Hair follicular keratinocyte (primary cell): ENCODE measurements around the gene TAF1. TPM values are rescaled to one million over a fixed set of nuclear protein-coding genes. Genes with fewer than 3 reads are reported as not detected.

Experiments
- total RNA-seq: library from RNA; depleted of rRNA; stranded (reverse); fragments of >200 nt; gene quantifications from 2 replicates; pipeline ENCODE4 v1.2.3, GENCODE V29; 2015

Gene TAF1
- total RNA-seq: 8.0 and 16.4 TPM in 2 replicates

GRCh38 chrX:71365875-71366673, at the start of gene TAF1:
TSS of gene TAF1 (plus strand) at chrX:71366357. CDS start at chrX:71366375, 18 bp downstream.

Other genes with a start within 250 kb of the TAF1 start
- 11.0 and 16.0 TPM in 2 replicates for gene MED12, start 247.8 kb upstream of the TAF1 start, total RNA-seq
- not detected in 2 replicates for gene NLGN3, start 221.5 kb upstream of the TAF1 start, total RNA-seq
- not detected in 2 replicates for gene GJB1, start 143.1 kb upstream of the TAF1 start, total RNA-seq
- gene ZMYM3, start 112.2 kb upstream of the TAF1 start, total RNA-seq: 7.8 and 9.5 TPM in 2 replicates
- 232 and 281 TPM in 2 replicates for gene NONO, start 82.7 kb upstream of the TAF1 start, total RNA-seq
- gene ITGB1BP2, start 64.6 kb upstream of the TAF1 start, total RNA-seq: 0.23 and 1.7 TPM in 2 replicates
- gene OGT, start 166.7 kb downstream of the TAF1 start, total RNA-seq: 23.1 and 38.0 TPM in 2 replicates
- gene GCNA, start 212.1 kb downstream of the TAF1 start, total RNA-seq: 0.39 and 0.57 TPM in 2 replicates